ENCODE measurements around the gene TFB1M.
A peak's percentile ranks its signal among the peaks of the same experiment; 100 is the strongest.

Gene TFB1M

GRCh38 chr6:155263373-155264063 lies 50.8 kb downstream of the TFB1M start, which contains the start of gene CLDN20:
TSS of gene CLDN20 (plus strand) at chr6:155264013. CDS start at chr6:155275720, 11,707 bp downstream.
- no peak for DNase-seq (ENCODE audit: low spot score)

- DNase-seq (ENCODE audit: low spot score) = no peak
Measured at GRCh38 chr6:155262655-155263054, 51.6 kb downstream of the TFB1M start.

- no peak for DNase-seq (ENCODE audit: low spot score)
Measured at GRCh38 chr6:155261111-155261900, 53.0 kb downstream of the TFB1M start.

- DNase-seq (ENCODE audit: low spot score) = no peak
Measured at GRCh38 chr6:155260686-155261085, 53.6 kb downstream of the TFB1M start.

GRCh38 chr6:155259897-155260296 lies 54.4 kb downstream of the TFB1M start:
- no peak for DNase-seq (ENCODE audit: low spot score)

- no peak for DNase-seq (ENCODE audit: low spot score)
Measured at GRCh38 chr6:155259204-155259603, 55.1 kb downstream of the TFB1M start.

- DNase-seq (ENCODE audit: low spot score) = no peak
Measured at GRCh38 chr6:155257796-155258195, 56.5 kb downstream of the TFB1M start.

GRCh38 chr6:155256122-155256795 lies 58.0 kb downstream of the TFB1M start:
- DNase-seq (ENCODE audit: low spot score) = no peak

GRCh38 chr6:155254139-155254538 lies 60.1 kb downstream of the TFB1M start:
- no peak for DNase-seq (ENCODE audit: low spot score)

- no peak for DNase-seq (ENCODE audit: low spot score)
Measured at GRCh38 chr6:155253337-155253736, 60.9 kb downstream of the TFB1M start.

GRCh38 chr6:155252581-155252980 lies 61.7 kb downstream of the TFB1M start:
- no peak for DNase-seq (ENCODE audit: low spot score)

- DNase-seq (ENCODE audit: low spot score) = no peak
Measured at GRCh38 chr6:155250701-155251381, 63.4 kb downstream of the TFB1M start.

GRCh38 chr6:155248008-155249001 lies 66.0 kb downstream of the TFB1M start:
- peak; percentile 9 for DNase-seq (ENCODE audit: low spot score)

GRCh38 chr6:155247618-155248007 lies 66.7 kb downstream of the TFB1M start:
- DNase-seq (ENCODE audit: low spot score) = no peak

GRCh38 chr6:155246825-155247224 lies 67.5 kb downstream of the TFB1M start:
- no peak for DNase-seq (ENCODE audit: low spot score)

- no peak for DNase-seq (ENCODE audit: low spot score)
Measured at GRCh38 chr6:155245831-155246230, 68.5 kb downstream of the TFB1M start.

GRCh38 chr6:155245193-155245592 lies 69.1 kb downstream of the TFB1M start:
- no peak for DNase-seq (ENCODE audit: low spot score)

GRCh38 chr6:155244434-155244833 lies 69.8 kb downstream of the TFB1M start:
- no peak for DNase-seq (ENCODE audit: low spot score)

GRCh38 chr6:155241966-155242365 lies 72.3 kb downstream of the TFB1M start:
- no peak for DNase-seq (ENCODE audit: low spot score)

GRCh38 chr6:155240905-155241600 lies 73.2 kb downstream of the TFB1M start:
- no peak for DNase-seq (ENCODE audit: low spot score)
